HEK293 (cell line): Measurements from ENCODE around the gene MAML2.

Source experiments
- CTCF ChIA-PET: fragments of 350-600 bp; formaldehyde crosslinking; extraction: SDS; loops from one replicate; lab custom pipeline; 2021; ENCODE audit warnings: antibody characterized with exemption; lab: Yijun Ruan, JAX
- POLR2A ChIA-PET: fragments of 300-600 bp; formaldehyde crosslinking; extraction: SDS; loops from one replicate; lab custom pipeline; 2020; ENCODE audit warnings: antibody characterized with exemption, inconsistent platforms; lab: Yijun Ruan, JAX
- H3K27ac ChIP-seq: fragments of 200-500 bp; sonication (Bioruptor generic); 2 replicates; pipeline ENCODE4 v1.5.1; 2014; ENCODE audit warnings: low read depth, low read length, control low read depth, inconsistent platforms; ENCODE audit errors: extremely low read depth
- H3K36me3 ChIP-seq, 2 experiments: fragments of 200-500 bp in 1 of 2; sonication (Bioruptor generic) in 1 of 2; 1 replicate in 1 of 2; 2 replicates in 1 of 2; pipeline ENCODE4 v1.5.1; 2014 to 2017; ENCODE audit warnings: inconsistent platforms in 2 of 2, low read length in 2 of 2; ENCODE audit not compliant: control insufficient read depth in 2 of 2, insufficient read depth in 1 of 2
- H3K4me1 ChIP-seq: fragments of 200-500 bp; sonication (Bioruptor generic); 2 replicates; pipeline ENCODE4 v1.5.1; 2014; ENCODE audit warnings: mild to moderate bottlenecking, low read length, inconsistent platforms; ENCODE audit not compliant: control insufficient read depth, insufficient read depth
- H3K4me3 ChIP-seq: 2 replicates; pipeline ENCODE4 v1.5.1; 2011; ENCODE audit warnings: low read depth, mild to moderate bottlenecking, control low read depth, low read length, moderate library complexity
- H3K9me3 ChIP-seq: fragments of 200-500 bp; sonication (Bioruptor generic); 2 replicates; pipeline ENCODE4 v1.5.1; 2014; ENCODE audit warnings: low read depth, low read length, inconsistent platforms; ENCODE audit not compliant: control insufficient read depth, insufficient read depth
- HOXA7 ChIP-seq: sonication (generic); formaldehyde crosslinking; IDR thresholded peaks from 2 replicates; pipeline ENCODE4 v1.8.1; 2022; ENCODE audit warnings: missing genetic modification reagents, borderline replicate concordance
- KLF9 ChIP-seq: fragments of 450-650 bp; formaldehyde crosslinking; IDR thresholded peaks from 2 replicates; pipeline ENCODE4 v1.5.1; 2016; ENCODE audit warnings: missing biosample characterization, missing genetic modification characterization, low read depth
- MYNN ChIP-seq: fragments of 450-650 bp; formaldehyde crosslinking; IDR thresholded peaks from 2 replicates; pipeline ENCODE4 v1.5.1; 2016; ENCODE audit warnings: missing biosample characterization, missing genetic modification characterization, borderline replicate concordance
- RBAK ChIP-seq: fragments of 450-650 bp; formaldehyde crosslinking; IDR thresholded peaks from 2 replicates; pipeline ENCODE4 v1.5.1; 2016; ENCODE audit warnings: missing biosample characterization, missing genetic modification characterization
- REST ChIP-seq: fragments of 450-650 bp; formaldehyde crosslinking; IDR thresholded peaks from 2 replicates; pipeline ENCODE4 v1.5.1; 2016; ENCODE audit warnings: missing biosample characterization, missing genetic modification characterization
- ZBTB11 ChIP-seq: fragments of 450-650 bp; formaldehyde crosslinking; conservative IDR thresholded peaks from 2 replicates; pipeline ENCODE4 v1.5.1; 2016; ENCODE audit warnings: low read depth, missing biosample characterization, missing genetic modification characterization
- ZFHX2 ChIP-seq: fragments of 450-650 bp; formaldehyde crosslinking; conservative IDR thresholded peaks from 2 replicates; pipeline ENCODE4 v1.5.1; 2016; ENCODE audit warnings: missing biosample characterization, missing genetic modification characterization
- ZFP41 ChIP-seq: fragments of 450-650 bp; formaldehyde crosslinking; IDR thresholded peaks from 2 replicates; pipeline ENCODE4 v1.5.1; 2016; ENCODE audit warnings: missing biosample characterization, missing genetic modification characterization, borderline replicate concordance
- ZNF211 ChIP-seq: fragments of 450-650 bp; formaldehyde crosslinking; IDR thresholded peaks from 2 replicates; pipeline ENCODE4 v1.5.1; 2016; ENCODE audit warnings: low read depth, missing biosample characterization, missing genetic modification characterization
- ZNF23 ChIP-seq: fragments of 450-650 bp; formaldehyde crosslinking; IDR thresholded peaks from 2 replicates; pipeline ENCODE4 v1.5.1; 2016; ENCODE audit warnings: missing biosample characterization, missing genetic modification characterization, borderline replicate concordance
- ZNF311 ChIP-seq: fragments of 450-650 bp; formaldehyde crosslinking; IDR thresholded peaks from 2 replicates; pipeline ENCODE4 v1.5.1; 2017; ENCODE audit warnings: missing biosample characterization, missing genetic modification characterization, borderline replicate concordance
- ZNF350 ChIP-seq: fragments of 450-650 bp; formaldehyde crosslinking; IDR thresholded peaks from 2 replicates; pipeline ENCODE4 v1.5.0; 2017; ENCODE audit warnings: missing biosample characterization, mild to moderate bottlenecking, missing genetic modification characterization
- ZNF558 ChIP-seq: fragments of 450-650 bp; formaldehyde crosslinking; IDR thresholded peaks from 2 replicates; pipeline ENCODE4 v1.5.1; 2016; ENCODE audit warnings: missing biosample characterization, missing genetic modification characterization
- ZNF670 ChIP-seq: fragments of 450-650 bp; formaldehyde crosslinking; IDR thresholded peaks from 2 replicates; pipeline ENCODE4 v1.5.1; 2016; ENCODE audit warnings: missing biosample characterization, missing genetic modification characterization, low read depth
- ZNF792 ChIP-seq: fragments of 450-650 bp; formaldehyde crosslinking; IDR thresholded peaks from 2 replicates; pipeline ENCODE4 v1.5.1; 2016; ENCODE audit warnings: missing biosample characterization, missing genetic modification characterization
- ZSCAN5A ChIP-seq: fragments of 450-650 bp; formaldehyde crosslinking; IDR thresholded peaks from 2 replicates; pipeline ENCODE4 v1.5.1; 2016; ENCODE audit warnings: missing biosample characterization, missing genetic modification characterization

Gene MAML2

GRCh38 chr11:96024666-96025065, 318.3 kb downstream of the MAML2 start (continued):
- no peak for TF ChIP-seq HOXA7

GRCh38 chr11:96023275-96023674, 319.7 kb downstream of the MAML2 start:
- POLR2A ChIA-PET: no interaction called here
- H3K4me1 ChIP-seq: no peaks in the 10 kb centered on the region

More at GRCh38 chr11:96023275-96023674, 319.7 kb downstream of the MAML2 start:
- no peak overlapping the region for H3K4me3 ChIP-seq
- CTCF ChIA-PET: no interaction called here
- H3K9me3 ChIP-seq: no peaks in the 10 kb centered on the region
- TF ChIP-seq ZNF558 (tag by site-specific recombination) (no peak), MYNN (no peak), REST (tag by site-specific recombination) (no peak), ZNF311 (tag by site-specific recombination) (no peak), ZNF23 (tag by site-specific recombination) (no peak), ZNF670 (tag by site-specific recombination) (no peak), RBAK (tag by site-specific recombination) (no peak), ZSCAN5A (tag by site-specific recombination) (no peak), ZFHX2 (no peak), ZNF211 (no peak), ZBTB11 (tag by site-specific recombination) (no peak), KLF9 (tag by site-specific recombination) (no peak), ZFP41 (tag by site-specific recombination) (no peak), ZNF792 (tag by site-specific recombination) (no peak), ZNF350 (tag by site-specific recombination) (no peak)
- H3K36me3 ChIP-seq: no peaks in the 10 kb centered on the region
- no peak overlapping the region for H3K27ac ChIP-seq
